C4-2B (cell line): ENCODE measurements around the gene ST3GAL2.

Experiments
- H3K27ac ChIP-seq: fragments of 450-650 bp; 2 replicates; pipeline ENCODE4 v1.5.1; 2017
- CTCF ChIP-seq: fragments of 450-650 bp; conservative IDR thresholded peaks from 2 replicates; pipeline ENCODE4 v1.5.1; 2017; ENCODE audit warnings: mild to moderate bottlenecking
- ZFX ChIP-seq: fragments of 450-650 bp; IDR thresholded peaks from 2 replicates; pipeline ENCODE4 v1.6.1; 2017

Gene ST3GAL2

GRCh38 chr16:70348991-70349390 is 89.9 kb downstream of the ST3GAL2 start:
- TF ChIP-seq CTCF (no peak), ZFX (no peak)
- no peak overlapping the region for H3K27ac ChIP-seq

DNA sequence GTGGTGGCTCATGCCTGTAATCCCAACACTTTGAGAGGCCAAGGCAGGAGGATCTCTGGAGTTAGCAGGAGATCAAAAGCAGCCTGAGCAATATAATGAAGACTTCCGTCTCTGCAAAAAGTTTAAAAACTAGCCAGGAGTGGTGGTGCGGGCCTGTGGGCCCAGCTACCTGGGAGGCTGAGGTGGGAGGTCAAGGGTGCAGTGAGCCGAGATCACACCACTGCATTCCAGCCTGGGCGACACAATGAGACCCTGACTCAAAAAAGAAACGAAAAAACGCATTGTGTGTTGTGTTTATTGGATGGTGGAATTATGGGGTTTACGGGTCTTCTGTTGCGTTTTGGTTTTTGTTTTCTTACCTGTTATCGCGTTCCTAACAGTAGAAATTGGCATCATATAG is 93.1 kb downstream of the ST3GAL2 start:
- TF ChIP-seq CTCF, result no peak
- no peak for TF ChIP-seq ZFX
- peak overlapping the region; percentile 68 for H3K27ac ChIP-seq

GRCh38 chr16:70342016-70342415 is 96.9 kb downstream of the ST3GAL2 start:
- no peak overlapping the region for H3K27ac ChIP-seq
- TF ChIP-seq CTCF (no peak), ZFX (no peak)

- no peak for TF ChIP-seq CTCF
- no peak for TF ChIP-seq ZFX
- H3K27ac ChIP-seq, result no peak overlapping the region
Observed at GRCh38 chr16:70341600-70341999, 97.3 kb downstream of the ST3GAL2 start.

DNA sequence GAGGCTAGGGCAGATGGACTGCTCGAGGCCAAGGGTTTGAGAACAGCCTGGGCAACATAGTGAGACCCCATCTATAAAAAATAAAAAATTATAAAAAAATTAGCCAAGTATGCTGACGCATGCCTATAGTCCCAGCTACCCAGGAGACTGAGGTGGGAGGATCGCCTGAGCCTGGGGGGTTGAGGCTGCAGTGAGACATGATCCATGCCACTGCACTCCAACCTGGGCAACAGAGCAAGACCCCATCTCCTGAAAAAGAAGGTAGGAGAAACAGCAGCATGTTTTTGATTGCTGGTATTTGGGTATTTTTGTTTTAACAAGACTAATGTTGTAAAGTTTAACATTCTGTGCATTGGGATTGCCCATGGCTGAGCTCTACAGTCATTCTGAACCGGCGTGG is 101.1 kb downstream of the ST3GAL2 start:
- no peak overlapping the region for H3K27ac ChIP-seq
- TF ChIP-seq CTCF (no peak), ZFX (no peak)

DNA sequence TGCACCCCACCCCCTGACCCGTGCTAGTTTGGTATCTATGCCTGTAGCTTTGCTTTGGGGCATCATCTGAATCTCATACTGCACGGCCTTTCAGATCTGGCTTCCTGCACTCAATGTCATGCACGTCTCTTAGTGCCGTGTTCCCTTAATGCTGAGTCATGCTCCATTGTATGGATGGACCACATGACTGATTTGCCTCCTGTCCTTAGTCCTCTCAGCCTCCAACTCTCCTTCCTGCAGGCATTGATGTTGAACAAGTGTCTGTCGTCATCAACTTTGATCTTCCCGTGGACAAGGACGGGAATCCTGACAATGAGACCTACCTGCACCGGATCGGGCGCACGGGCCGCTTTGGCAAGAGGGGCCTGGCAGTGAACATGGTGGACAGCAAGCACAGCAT is 106.2 kb downstream of the ST3GAL2 start:
- peak overlapping the region; percentile 18 for H3K27ac ChIP-seq

DNA sequence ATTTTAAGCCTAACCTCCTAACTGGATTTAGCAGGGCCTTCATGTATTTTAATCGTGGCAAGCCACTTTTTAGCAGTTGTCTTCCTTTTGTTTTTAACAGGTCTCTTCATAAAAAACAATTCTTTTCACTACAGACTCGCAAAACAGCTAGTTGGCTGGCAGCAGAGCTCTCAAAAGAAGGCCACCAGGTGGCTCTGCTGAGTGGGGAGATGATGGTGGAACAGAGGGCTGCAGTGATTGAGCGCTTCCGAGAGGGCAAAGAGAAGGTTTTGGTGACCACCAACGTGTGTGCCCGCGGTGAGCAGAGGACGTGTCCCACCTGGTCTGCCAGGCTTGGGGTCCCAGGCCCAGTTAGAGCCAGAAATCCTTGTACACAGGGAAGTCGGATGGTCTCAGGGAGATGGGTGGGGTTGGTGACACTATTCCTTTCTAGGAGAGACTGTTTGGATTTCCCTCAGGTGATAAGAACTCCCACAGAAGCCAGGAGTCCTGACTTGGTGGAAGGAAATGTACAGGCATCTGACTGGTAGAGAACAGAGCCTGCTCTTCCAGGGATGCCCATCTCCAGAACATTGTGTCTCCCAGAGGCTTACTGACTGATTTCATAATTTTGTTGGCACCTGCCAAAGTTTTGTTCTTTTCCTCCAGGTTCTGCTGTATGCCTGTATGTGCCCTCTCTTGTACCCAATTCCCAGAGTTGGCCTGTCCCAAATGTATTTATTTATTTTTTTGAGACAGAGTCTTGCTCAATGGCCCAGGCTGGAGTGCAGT is 107.1 kb downstream of the ST3GAL2 start:
- peak overlapping the region; percentile 18 for H3K27ac ChIP-seq
- TF ChIP-seq ZFX (no peak), CTCF (peak; percentile 78)

DNA sequence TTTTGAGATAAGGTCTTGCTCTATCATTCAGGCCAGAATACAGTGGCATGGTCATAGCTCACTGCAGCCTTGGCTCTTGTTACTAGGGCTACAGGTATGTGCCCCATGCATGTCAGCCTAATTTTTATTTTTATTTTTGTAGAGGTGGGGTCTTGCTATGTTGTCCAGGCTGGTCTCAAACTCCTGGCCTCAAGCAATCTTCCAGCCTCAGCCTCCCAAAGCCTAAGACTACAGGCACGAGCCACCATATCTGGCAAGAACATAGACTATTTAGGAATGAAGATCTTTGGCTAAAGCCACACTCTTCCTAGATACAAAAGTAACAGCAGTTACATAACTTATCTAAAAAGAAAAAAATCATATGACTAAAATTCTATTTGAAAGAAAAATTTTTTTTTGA is 107.8 kb downstream of the ST3GAL2 start:
- TF ChIP-seq ZFX (no peak), CTCF (no peak)

More for the DNA sequence above, 107.8 kb downstream of the ST3GAL2 start:
- H3K27ac ChIP-seq, result no peak overlapping the region
